Forelimb muscle (tissue), 1 donor: Measurements from ENCODE around the gene FHIP1A. TPM values are rescaled to one million over a fixed set of nuclear protein-coding genes. Genes with fewer than 3 reads are reported as not detected.

Source experiments
- DNase-seq: peaks from one replicate; pipeline ENCODE4 v3.0.0-alpha.2; 2013; ENCODE audit warnings: low read depth
- polyA plus RNA-seq: library from polyadenylated mRNA; unstranded; fragments of 120-200 nt; gene quantifications from one replicate; pipeline ENCODE4 v1.2.1, GENCODE V29; 2013; ENCODE audit not compliant: insufficient read length

Gene FHIP1A
- polyA plus RNA-seq, 1 donor: 9.3 TPM

- no peak for DNase-seq
Observed at GRCh38 chr4:151417766-151418376, 8.9 kb downstream of the FHIP1A start.

- no peak for DNase-seq
Observed at GRCh38 chr4:151418385-151418784, 9.4 kb downstream of the FHIP1A start.

- DNase-seq: no peak
Observed at GRCh38 chr4:151418856-151419255, 9.9 kb downstream of the FHIP1A start.

- DNase-seq: no peak
Observed at GRCh38 chr4:151420250-151420807, 11.4 kb downstream of the FHIP1A start.

- no peak for DNase-seq
Observed at GRCh38 chr4:151422854-151423253, 13.9 kb downstream of the FHIP1A start.

- DNase-seq: no peak
Observed at GRCh38 chr4:151426513-151426912, 17.5 kb downstream of the FHIP1A start.

GRCh38 chr4:151427266-151427665, 18.3 kb downstream of the FHIP1A start:
- no peak for DNase-seq

GRCh38 chr4:151428346-151428745, 19.4 kb downstream of the FHIP1A start:
- no peak for DNase-seq

- no peak for DNase-seq
Observed at GRCh38 chr4:151429957-151430570, 21.1 kb downstream of the FHIP1A start.

- no peak for DNase-seq
Observed at GRCh38 chr4:151430740-151431457, 21.9 kb downstream of the FHIP1A start.

GRCh38 chr4:151431728-151432127, 22.8 kb downstream of the FHIP1A start:
- no peak for DNase-seq

GRCh38 chr4:151432654-151433053, 23.7 kb downstream of the FHIP1A start:
- DNase-seq: no peak

GRCh38 chr4:151434183-151434860, 25.3 kb downstream of the FHIP1A start:
- no peak for DNase-seq

GRCh38 chr4:151436093-151436518, 27.1 kb downstream of the FHIP1A start:
- DNase-seq: no peak

- DNase-seq: no peak
Observed at GRCh38 chr4:151437505-151437904, 28.5 kb downstream of the FHIP1A start.

GRCh38 chr4:151438154-151438553, 29.2 kb downstream of the FHIP1A start:
- no peak for DNase-seq

GRCh38 chr4:151439320-151439719, 30.3 kb downstream of the FHIP1A start:
- DNase-seq: no peak

- DNase-seq: no peak
Observed at GRCh38 chr4:151442002-151442401, 33.0 kb downstream of the FHIP1A start.

- DNase-seq: no peak
Observed at GRCh38 chr4:151443247-151443646, 34.3 kb downstream of the FHIP1A start.

- no peak for DNase-seq
Observed at GRCh38 chr4:151443752-151444151, 34.8 kb downstream of the FHIP1A start.

GRCh38 chr4:151446208-151446607, 37.2 kb downstream of the FHIP1A start:
- DNase-seq: no peak

GRCh38 chr4:151454513-151454912, 45.5 kb downstream of the FHIP1A start:
- DNase-seq: no peak
